ENCODE results near the gene RARRES2. TPM values are rescaled to one million over a fixed set of nuclear protein-coding genes. Genes with fewer than 3 reads are reported as not detected.
"Not testable (repeated sequence)": the region's sequence is repeated elsewhere in the genome, so short reads cannot be mapped to it uniquely, and the experiment has no call there.

RARRES2 gene
- total RNA-seq, 3 donors from 2014 or later (not counting 1 experiment from before 2014, with no cell fraction given), result not detected

- intact Hi-C loops (cut with micrococcal nuclease), result no loop called here
- H3K4me1 Mint-ChIP-seq, result no peaks in the 10 kb centered on the region
- Histone ChIP-seq H3K27ac (ENCODE audit: low read length) (no peak overlapping the region), H3K9me3 (ENCODE audit: control insufficient read depth, insufficient read depth, low read length) (no peaks in the 10 kb centered on the region), H3K36me3 (ENCODE audit: control insufficient read depth, insufficient read depth, low read length) (no peaks in the 10 kb centered on the region), H3K27me3 (ENCODE audit: control insufficient read depth, insufficient read depth, low read length) (no peaks in the 10 kb centered on the region), H3K4me1 (ENCODE audit: control insufficient read depth, insufficient read depth, low read length) (peaks cover 2% of the 10 kb centered on the region), H3K4me3 (ENCODE audit: low read length) (no peak overlapping the region)
- no peaks in the 10 kb centered on the region for H3K36me3 Mint-ChIP-seq
- no peaks in the 10 kb centered on the region for H3K9me3 Mint-ChIP-seq
- ATAC-seq (peak in 2 of 3 donors; percentile 32 to 35), DNase-seq (no peak)
- no peak overlapping the region for H3K4me3 Mint-ChIP-seq
- no peak overlapping the region for H3K27ac Mint-ChIP-seq
- WGBS (ENCODE audit: insufficient coverage), result 87% methylated on average over 20 of the region's 20 CpGs
- no peak for TF ChIP-seq CTCF (IDR thresholded peaks at IDR 0.05)
- H3K27me3 Mint-ChIP-seq (ENCODE audit: low read depth in 2 of 2), result no peaks in the 10 kb centered on the region
Measured at GRCh38 chr7:150388709-150389531, 47.5 kb upstream of the RARRES2 start.

- WGBS (ENCODE audit: insufficient coverage), result 94% methylated on average over 6 of the region's 7 CpGs
- DNase-seq, result no peak
Measured at GRCh38 chr7:150388306-150388705, 46.9 kb upstream of the RARRES2 start.

GRCh38 chr7:150385884-150386283, 44.5 kb upstream of the RARRES2 start:
- H3K4me1 ChIP-seq (ENCODE audit: control insufficient read depth, insufficient read depth, low read length); H3K36me3 ChIP-seq (ENCODE audit: control insufficient read depth, insufficient read depth, low read length); DNase-seq; H3K27ac Mint-ChIP-seq; H3K9me3 ChIP-seq (ENCODE audit: control insufficient read depth, insufficient read depth, low read length); H3K4me3 Mint-ChIP-seq; H3K27me3 ChIP-seq (ENCODE audit: control insufficient read depth, insufficient read depth, low read length); H3K27me3 Mint-ChIP-seq (ENCODE audit: low read depth in 2 of 2); H3K27ac ChIP-seq (ENCODE audit: low read length); intact Hi-C loops (cut with micrococcal nuclease); H3K9me3 Mint-ChIP-seq; ATAC-seq; H3K4me3 ChIP-seq (ENCODE audit: low read length); H3K4me1 Mint-ChIP-seq; H3K36me3 Mint-ChIP-seq: not testable (repeated sequence)
- WGBS (ENCODE audit: insufficient coverage), result 92% methylated on average over 6 of the region's 6 CpGs

More at GRCh38 chr7:150388306-150388705, 46.9 kb upstream of the RARRES2 start:
- no peaks in the 10 kb centered on the region for H3K9me3 Mint-ChIP-seq
- H3K4me3 ChIP-seq (ENCODE audit: low read length), result no peak overlapping the region
- no peak for ATAC-seq
- H3K27ac Mint-ChIP-seq, result no peak overlapping the region
- peaks cover 0 to 2% of the 10 kb centered on the region in 2 donors for H3K4me1 Mint-ChIP-seq
- H3K27ac ChIP-seq (ENCODE audit: low read length), result no peak overlapping the region
- no peaks in the 10 kb centered on the region for H3K27me3 ChIP-seq (ENCODE audit: control insufficient read depth, insufficient read depth, low read length)
- H3K4me1 ChIP-seq (ENCODE audit: control insufficient read depth, insufficient read depth, low read length), result peaks cover 3% of the 10 kb centered on the region
- no peaks in the 10 kb centered on the region for H3K36me3 Mint-ChIP-seq
- H3K4me3 Mint-ChIP-seq, result no peak overlapping the region
- no peaks in the 10 kb centered on the region for H3K9me3 ChIP-seq (ENCODE audit: control insufficient read depth, insufficient read depth, low read length)
- TF ChIP-seq CTCF (IDR thresholded peaks at IDR 0.05), result no peak
- H3K27me3 Mint-ChIP-seq (ENCODE audit: low read depth in 2 of 2), result no peaks in the 10 kb centered on the region
- no peaks in the 10 kb centered on the region for H3K36me3 ChIP-seq (ENCODE audit: control insufficient read depth, insufficient read depth, low read length)
- intact Hi-C loops (cut with micrococcal nuclease), result no loop called here

GRCh38 chr7:150385302-150385723, 43.9 kb upstream of the RARRES2 start:
- no peak overlapping the region for H3K27ac Mint-ChIP-seq
- Histone ChIP-seq H3K27ac (ENCODE audit: low read length) (no peak overlapping the region), H3K4me1 (ENCODE audit: control insufficient read depth, insufficient read depth, low read length) (peaks cover 5% of the 10 kb centered on the region), H3K4me3 (ENCODE audit: low read length) (no peak overlapping the region), H3K9me3 (ENCODE audit: control insufficient read depth, insufficient read depth, low read length) (no peaks in the 10 kb centered on the region), H3K27me3 (ENCODE audit: control insufficient read depth, insufficient read depth, low read length) (no peaks in the 10 kb centered on the region), H3K36me3 (ENCODE audit: control insufficient read depth, insufficient read depth, low read length) (no peaks in the 10 kb centered on the region)
- 94% methylated on average over 14 of the region's 14 CpGs for WGBS (ENCODE audit: insufficient coverage)
- TF ChIP-seq CTCF (IDR thresholded peaks at IDR 0.05), result no peak
- no peak for DNase-seq
- no peak overlapping the region for H3K4me3 Mint-ChIP-seq
- no peaks in the 10 kb centered on the region for H3K36me3 Mint-ChIP-seq
- peaks cover 9 to 11% of the 10 kb centered on the region in 2 donors for H3K4me1 Mint-ChIP-seq
- ATAC-seq, result no peak
- H3K27me3 Mint-ChIP-seq (ENCODE audit: low read depth in 2 of 2), result no peaks in the 10 kb centered on the region
- intact Hi-C loops (cut with micrococcal nuclease), result no loop called here
- H3K9me3 Mint-ChIP-seq, result no peaks in the 10 kb centered on the region

Measured in natural killer cell (primary cell).